Measurements from ENCODE around the gene ZNF280C.

DNA sequence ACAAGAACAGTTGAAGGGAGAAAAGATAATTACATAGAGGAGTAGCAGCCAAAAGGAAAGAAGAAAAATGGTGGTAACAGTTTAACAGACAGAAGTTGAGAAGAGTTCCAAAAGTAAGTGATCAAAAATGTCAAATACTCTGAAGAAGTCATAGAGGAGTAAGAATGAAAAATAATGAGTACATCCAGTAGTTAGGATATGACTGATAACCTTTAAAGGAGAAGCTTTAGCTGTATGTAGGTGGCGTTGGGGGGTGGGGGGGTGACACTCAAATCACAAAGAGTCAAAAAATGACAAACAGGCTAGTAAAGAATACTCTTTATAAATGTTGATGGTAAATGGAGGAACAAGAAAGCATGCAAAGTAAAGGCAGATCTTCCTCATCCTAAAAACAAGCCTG is 56.3 kb downstream of the ZNF280C start:
- TF ChIP-seq POLR2AphosphoS5 (IDR thresholded peaks at IDR 0.05; ENCODE audit: low read depth, low read length), result no peak
- no peak for TF ChIP-seq POLR2A (IDR thresholded peaks at IDR 0.05; ENCODE audit: low read depth, low read length)
- no peak for TF ChIP-seq POU2F2 (IDR thresholded peaks at IDR 0.05; ENCODE audit: low read depth, low read length)
- no peak for TF ChIP-seq TAF1 (IDR thresholded peaks at IDR 0.05; ENCODE audit: low read depth, low read length)
- TF ChIP-seq SPI1 (IDR thresholded peaks at IDR 0.05; ENCODE audit: low read depth, low read length), result no peak

Measured in GM12891 (cell line).